GM23248 (cell line): Measurements from ENCODE around the gene LIMA1.

Source experiments
- EZH2 ChIP-seq: fragments of 200-600 bp; sonication (generic); IDR thresholded peaks from 2 replicates; pipeline ENCODE4 v1.6.1; 2018; ENCODE audit warnings: antibody characterized with exemption, mild to moderate bottlenecking; ENCODE audit not compliant: insufficient read depth, poor library complexity, severe bottlenecking
- EZH2phosphoT487 ChIP-seq: fragments of 200-600 bp; sonication (generic); IDR thresholded peaks from 2 replicates; pipeline ENCODE4 v1.6.1; 2018; ENCODE audit warnings: antibody characterized with exemption, moderate library complexity, mild to moderate bottlenecking, low read depth; ENCODE audit not compliant: insufficient read depth

DNA sequence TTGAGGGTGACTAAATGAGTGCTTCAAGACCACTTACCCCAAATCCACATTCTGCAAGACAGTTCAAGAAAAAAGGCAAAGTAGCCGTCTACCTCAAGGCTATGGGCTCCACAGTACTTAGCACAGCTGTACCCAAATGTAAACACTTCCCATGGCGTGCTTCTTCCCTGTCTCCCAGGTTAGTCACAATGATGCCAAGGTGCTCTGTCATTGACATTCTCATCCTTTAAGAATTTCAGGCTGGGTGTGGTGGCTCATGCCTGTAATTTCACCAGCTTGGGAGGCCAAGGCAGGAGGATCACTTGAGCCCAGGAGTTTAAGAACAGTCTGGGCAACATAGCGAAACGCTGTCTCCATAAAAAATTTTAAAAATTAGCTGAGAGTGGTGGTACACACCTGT lies 64.9 kb downstream of the LIMA1 start:
- TF ChIP-seq EZH2 (no peak), EZH2phosphoT487 (no peak)
